GM06990 (cell line): Measurements from ENCODE around the gene MEI4.

ENCODE experiments used
- DNase-seq: peaks from one replicate; pipeline ENCODE4 v3.0.0-alpha.2; 2011; ENCODE audit not compliant: insufficient read length; ENCODE audit errors: extremely low read depth
- H3K27me3 ChIP-seq: replicated peaks from 2 replicates; pipeline ENCODE4 v1.6.0; 2011; ENCODE audit warnings: low read length; ENCODE audit not compliant: control insufficient read depth, insufficient read depth
- H3K36me3 ChIP-seq: 2 replicates; pipeline ENCODE4 v1.5.1; 2011; ENCODE audit warnings: low read length; ENCODE audit not compliant: control insufficient read depth, insufficient read depth
- H3K4me3 ChIP-seq: replicated peaks from 2 replicates; pipeline ENCODE4 v1.5.1; 2011; ENCODE audit warnings: low read depth, mild to moderate bottlenecking, control low read depth, low read length
- TF ChIP-seq, protein P1 (sequence below): IDR thresholded peaks from 2 replicates; pipeline ENCODE4 v1.5.1; 2011; ENCODE audit warnings: low read length, control low read depth, mild to moderate bottlenecking, inconsistent platforms; ENCODE audit not compliant: insufficient read depth, poor library complexity, severe bottlenecking

MEI4 gene

DNA sequence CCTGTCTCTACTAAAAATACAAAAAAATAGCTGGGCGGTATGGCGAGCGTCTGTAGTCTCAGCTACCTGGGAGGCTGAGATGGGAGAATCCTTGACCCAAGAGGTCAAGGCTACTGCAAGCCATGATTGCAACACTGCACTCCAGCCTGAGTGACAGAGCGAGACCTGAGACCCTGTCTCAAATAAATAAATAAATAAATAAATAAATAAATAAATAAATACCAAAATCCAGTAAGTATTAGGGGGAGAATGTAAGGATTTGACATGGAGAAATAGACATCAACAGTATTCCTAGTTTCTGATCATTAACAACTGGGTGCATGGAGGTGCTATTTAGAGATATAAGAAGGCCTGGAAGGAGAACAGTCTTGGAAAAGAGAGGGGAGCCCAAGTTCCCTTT, 125.7 kb downstream of the MEI4 start:
- TF ChIP-seq, protein P1, sequence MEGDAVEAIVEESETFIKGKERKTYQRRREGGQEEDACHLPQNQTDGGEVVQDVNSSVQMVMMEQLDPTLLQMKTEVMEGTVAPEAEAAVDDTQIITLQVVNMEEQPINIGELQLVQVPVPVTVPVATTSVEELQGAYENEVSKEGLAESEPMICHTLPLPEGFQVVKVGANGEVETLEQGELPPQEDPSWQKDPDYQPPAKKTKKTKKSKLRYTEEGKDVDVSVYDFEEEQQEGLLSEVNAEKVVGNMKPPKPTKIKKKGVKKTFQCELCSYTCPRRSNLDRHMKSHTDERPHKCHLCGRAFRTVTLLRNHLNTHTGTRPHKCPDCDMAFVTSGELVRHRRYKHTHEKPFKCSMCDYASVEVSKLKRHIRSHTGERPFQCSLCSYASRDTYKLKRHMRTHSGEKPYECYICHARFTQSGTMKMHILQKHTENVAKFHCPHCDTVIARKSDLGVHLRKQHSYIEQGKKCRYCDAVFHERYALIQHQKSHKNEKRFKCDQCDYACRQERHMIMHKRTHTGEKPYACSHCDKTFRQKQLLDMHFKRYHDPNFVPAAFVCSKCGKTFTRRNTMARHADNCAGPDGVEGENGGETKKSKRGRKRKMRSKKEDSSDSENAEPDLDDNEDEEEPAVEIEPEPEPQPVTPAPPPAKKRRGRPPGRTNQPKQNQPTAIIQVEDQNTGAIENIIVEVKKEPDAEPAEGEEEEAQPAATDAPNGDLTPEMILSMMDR = no peak
- no peak for DNase-seq
- H3K36me3 ChIP-seq = no peaks in the 10 kb centered on the region
- H3K4me3 ChIP-seq = no peak overlapping the region
- H3K27me3 ChIP-seq = no peaks in the 10 kb centered on the region

DNA sequence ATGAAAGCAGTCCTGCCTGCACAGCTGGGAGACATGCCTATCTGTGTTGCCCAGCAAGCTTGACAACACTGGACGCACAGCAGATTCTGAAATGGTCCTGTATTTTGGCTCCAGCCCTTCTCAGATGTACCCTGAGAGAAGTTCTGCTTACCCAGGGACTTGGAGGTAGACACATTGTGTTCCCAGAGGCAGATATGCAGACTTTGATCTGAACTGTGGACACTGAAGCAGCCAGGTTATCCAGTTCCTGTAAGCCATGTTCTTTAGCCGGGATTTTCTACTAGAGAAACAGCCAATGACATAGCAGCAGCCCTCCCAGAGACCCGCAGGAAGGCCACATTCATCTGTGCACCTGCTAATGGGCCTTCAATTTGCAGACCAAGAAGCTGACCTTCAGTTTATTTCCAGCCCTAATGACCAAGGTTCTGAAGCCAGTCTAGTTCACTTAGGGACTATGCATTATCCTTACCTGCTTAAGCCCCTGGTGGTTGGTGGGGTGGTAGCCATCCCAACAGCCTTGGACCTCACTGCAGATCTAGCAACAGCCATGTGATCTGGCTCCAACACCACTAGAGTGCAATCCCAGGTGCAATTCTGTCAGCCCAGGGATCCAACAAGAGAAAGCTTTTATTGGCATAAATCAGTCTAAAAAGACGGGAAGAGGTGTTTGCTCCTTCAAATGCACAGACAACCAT, 134.2 kb downstream of the MEI4 start:
- TF ChIP-seq, protein P1 = no peak
- DNase-seq = no peak
- Histone ChIP-seq H3K4me3 (no peak overlapping the region), H3K36me3 (no peaks in the 10 kb centered on the region), H3K27me3 (no peaks in the 10 kb centered on the region)

DNA sequence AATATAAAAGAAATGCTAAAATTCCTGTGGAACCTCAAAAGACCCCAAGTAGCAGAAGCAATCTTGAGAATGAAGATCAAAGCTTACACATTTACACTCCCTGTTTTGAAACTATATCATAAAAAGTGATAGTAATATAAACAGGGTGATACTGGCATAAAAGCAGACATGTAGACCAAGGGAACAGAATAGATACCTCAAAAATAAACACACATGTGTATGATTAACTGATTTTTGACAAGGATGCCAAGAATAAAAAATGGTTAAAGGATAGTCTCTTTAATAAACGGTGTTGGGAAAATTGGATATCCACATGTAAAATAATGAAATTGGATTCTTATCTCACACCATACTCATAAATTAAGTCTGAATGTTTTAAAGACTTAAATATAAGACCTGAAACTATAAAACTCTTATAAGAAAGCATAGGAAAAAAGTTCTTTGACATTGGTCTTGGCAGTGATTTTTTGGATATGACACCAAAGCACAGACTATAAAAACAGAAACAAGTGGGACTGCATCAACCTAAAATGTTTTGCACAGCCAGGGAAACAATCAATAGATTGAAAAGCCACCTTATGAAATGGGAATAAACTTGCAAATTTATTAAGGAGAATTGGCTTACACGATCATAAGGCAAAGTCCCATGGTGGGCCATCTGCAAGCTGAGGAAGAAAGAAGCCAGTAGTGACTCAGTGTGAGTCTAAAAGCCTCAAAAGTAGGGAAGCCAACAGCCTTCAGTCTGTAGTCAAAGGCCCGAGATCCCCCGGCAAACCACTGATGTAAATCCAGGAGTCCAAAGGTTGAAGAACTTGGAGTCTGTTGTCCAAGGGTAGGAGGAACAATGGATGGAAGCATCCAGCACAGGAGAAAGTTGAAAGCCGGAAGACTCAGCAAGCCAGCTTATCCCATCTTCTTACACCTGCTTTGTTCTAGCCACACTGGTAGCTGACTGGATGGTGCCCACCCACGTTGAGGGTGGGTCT, 144.3 kb downstream of the MEI4 start:
- Histone ChIP-seq H3K27me3 (no peaks in the 10 kb centered on the region), H3K4me3 (no peak overlapping the region), H3K36me3 (no peaks in the 10 kb centered on the region)
- DNase-seq = no peak
- TF ChIP-seq, protein P1 = no peak

DNA sequence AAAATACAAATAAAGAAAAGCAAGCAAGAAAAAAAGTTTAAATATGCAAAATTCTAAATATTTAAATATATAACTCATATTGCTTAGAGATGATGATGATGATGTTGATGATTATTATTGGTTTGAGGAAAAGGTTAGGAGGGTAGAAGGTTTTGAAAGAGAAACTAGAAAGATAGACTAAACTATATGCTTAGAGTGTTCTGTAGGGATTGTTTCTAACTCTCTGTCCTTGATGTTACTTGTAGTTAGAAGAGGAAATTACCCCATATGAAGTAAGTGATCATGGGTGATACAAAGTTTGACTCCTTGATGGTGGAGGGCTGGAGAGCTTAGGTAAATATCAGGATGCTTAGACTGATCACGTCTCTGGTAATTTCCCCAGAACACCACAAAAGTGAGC, 159.5 kb downstream of the MEI4 start:
- no peaks in the 10 kb centered on the region for H3K27me3 ChIP-seq
- H3K4me3 ChIP-seq = no peak overlapping the region
- TF ChIP-seq, protein P1 = no peak
- no peak for DNase-seq
- H3K36me3 ChIP-seq = no peaks in the 10 kb centered on the region

DNA sequence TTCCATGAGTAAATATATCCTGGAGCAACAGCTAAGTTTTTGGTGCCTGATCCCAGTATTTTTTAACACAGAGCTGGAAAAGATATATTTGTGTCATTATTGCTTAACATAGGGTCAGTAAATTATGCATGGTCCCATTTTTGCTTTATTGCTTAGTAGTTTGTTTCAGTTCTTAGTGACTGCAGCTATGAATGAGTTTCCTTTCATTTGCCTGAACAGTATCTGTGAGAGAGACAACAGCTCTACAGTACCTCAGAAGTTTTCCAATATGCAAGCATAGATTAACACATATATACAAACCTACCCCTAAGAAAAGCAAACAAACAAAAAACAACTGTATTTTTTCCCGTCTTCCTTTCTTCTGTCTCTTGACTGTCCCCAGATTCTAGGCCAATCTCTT, 160.3 kb downstream of the MEI4 start:
- H3K4me3 ChIP-seq = no peak overlapping the region
- TF ChIP-seq, protein P1 = no peak
- no peak for DNase-seq
- H3K27me3 ChIP-seq = no peaks in the 10 kb centered on the region
- no peaks in the 10 kb centered on the region for H3K36me3 ChIP-seq
